Dedifferentiated amniotic fluid mesenchymal stem cell (primary cell): ENCODE data around the gene CREB3L2.

ENCODE experiments used
- DNase-seq: peaks from one replicate; pipeline ENCODE4 v3.0.0-alpha.2; 2016; ENCODE audit errors: extremely low spot score

CREB3L2 gene

GRCh38 chr7:137873524-137873923 is 128.4 kb downstream of the CREB3L2 start:
- DNase-seq: peak; percentile 72

- no peak for DNase-seq
These were observed 130.5 kb downstream of the CREB3L2 start for GRCh38 chr7:137871170-137871915.

GRCh38 chr7:137870684-137871083 is 131.2 kb downstream of the CREB3L2 start:
- no peak for DNase-seq

- DNase-seq: no peak
These were observed 131.8 kb downstream of the CREB3L2 start for GRCh38 chr7:137870078-137870477.

GRCh38 chr7:137869260-137869659 is 132.6 kb downstream of the CREB3L2 start:
- DNase-seq: no peak

- no peak for DNase-seq
These were observed 134.6 kb downstream of the CREB3L2 start for GRCh38 chr7:137867289-137867688.

- DNase-seq: no peak
These were observed 136.1 kb downstream of the CREB3L2 start for GRCh38 chr7:137865764-137866163.

- DNase-seq: no peak
These were observed 138.9 kb downstream of the CREB3L2 start for GRCh38 chr7:137862964-137863363.

GRCh38 chr7:137862358-137862757 is 139.5 kb downstream of the CREB3L2 start:
- DNase-seq: no peak

GRCh38 chr7:137860542-137860941 is 141.3 kb downstream of the CREB3L2 start:
- no peak for DNase-seq

- DNase-seq: no peak
These were observed 148.8 kb downstream of the CREB3L2 start for GRCh38 chr7:137853053-137853452.

GRCh38 chr7:137852108-137852507 is 149.8 kb downstream of the CREB3L2 start:
- DNase-seq: no peak

- no peak for DNase-seq
These were observed 150.6 kb downstream of the CREB3L2 start for GRCh38 chr7:137850972-137851945.

GRCh38 chr7:137850571-137850970 is 151.3 kb downstream of the CREB3L2 start:
- DNase-seq: no peak

GRCh38 chr7:137848095-137848494 is 153.8 kb downstream of the CREB3L2 start:
- DNase-seq: no peak

- DNase-seq: no peak
These were observed 154.3 kb downstream of the CREB3L2 start for GRCh38 chr7:137847568-137848050.

- no peak for DNase-seq
These were observed 154.9 kb downstream of the CREB3L2 start, which contains the start of gene DGKI for GRCh38 chr7:137846827-137847567. DGKI (minus strand) TSS chr7:137846974.

GRCh38 chr7:137846549-137846826 is 155.4 kb downstream of the CREB3L2 start:
- DNase-seq: no peak

GRCh38 chr7:137844677-137845425 is 157.0 kb downstream of the CREB3L2 start:
- DNase-seq: no peak

GRCh38 chr7:137839903-137840779 is 161.7 kb downstream of the CREB3L2 start:
- DNase-seq: no peak
